Nephron (organoid): ENCODE results near the gene SH3PXD2A.

Experiments
- H3K27ac Mint-ChIP-seq, 3 experiments: 2 replicates each; pipeline ENCODE4 v1.8.0; 2020; ENCODE audit warnings: mixed read lengths in 3 of 3, mild to moderate bottlenecking in 2 of 3, moderate library complexity in 1 of 3
- H3K27me3 Mint-ChIP-seq: 2 replicates; pipeline ENCODE4 v1.8.0; 2021; ENCODE audit warnings: low read depth, mild to moderate bottlenecking, moderate library complexity, mixed read lengths
- H3K36me3 Mint-ChIP-seq: 2 replicates; pipeline ENCODE4 v1.8.0; 2020; ENCODE audit warnings: low read depth, mixed read lengths
- H3K4me1 Mint-ChIP-seq: 2 replicates; pipeline ENCODE4 v1.8.0; 2020; ENCODE audit warnings: mixed read lengths
- H3K4me3 Mint-ChIP-seq, 3 experiments: 2 replicates each; pipeline ENCODE4 v1.8.0; 2020; ENCODE audit warnings: mild to moderate bottlenecking in 3 of 3, mixed read lengths in 3 of 3, moderate library complexity in 2 of 3
- H3K9me3 Mint-ChIP-seq: 2 replicates; pipeline ENCODE4 v1.8.0; 2020; ENCODE audit warnings: mixed read lengths
- CTCF ChIP-seq, 3 experiments: fragments of 200-600 bp; sonication (generic); IDR thresholded peaks; one replicate each; pipeline ENCODE4 v1.5.0; 2021; ENCODE audit warnings: antibody characterized with exemption in 3 of 3; ENCODE audit not compliant: unreplicated experiment in 3 of 3

SH3PXD2A gene

GRCh38 chr10:103646304-103646703, 209.1 kb downstream of the SH3PXD2A start:
- Mint-ChIP-seq H3K27ac (peak overlapping the region in 1 of 3 experiments; percentile 29), H3K4me1 (peaks cover 87% of the 10 kb centered on the region), H3K4me3 (no peak overlapping the region), H3K36me3 (peaks cover 14% of the 10 kb centered on the region), H3K27me3 (peaks cover 4% of the 10 kb centered on the region), H3K9me3 (no peaks in the 10 kb centered on the region)
- no peak for TF ChIP-seq CTCF (IDR thresholded peaks at IDR 0.05; ENCODE audit: unreplicated experiment in 3 of 3)

GRCh38 chr10:103645141-103646054, 210.0 kb downstream of the SH3PXD2A start:
- TF ChIP-seq CTCF (IDR thresholded peaks at IDR 0.05; ENCODE audit: unreplicated experiment in 3 of 3): no peak
- H3K36me3 Mint-ChIP-seq: peaks cover 14% of the 10 kb centered on the region

GRCh38 chr10:103643381-103643780, 212.0 kb downstream of the SH3PXD2A start:
- peaks cover 4% of the 10 kb centered on the region for H3K27me3 Mint-ChIP-seq
- no peak overlapping the region for H3K4me3 Mint-ChIP-seq
- peaks cover 14% of the 10 kb centered on the region for H3K36me3 Mint-ChIP-seq
- H3K9me3 Mint-ChIP-seq: no peaks in the 10 kb centered on the region
- peak overlapping the region in 1 of 3 experiments; percentile 3 for H3K27ac Mint-ChIP-seq
- no peak for TF ChIP-seq CTCF (IDR thresholded peaks at IDR 0.05; ENCODE audit: unreplicated experiment in 3 of 3)
- H3K4me1 Mint-ChIP-seq: peaks cover 82% of the 10 kb centered on the region

More at GRCh38 chr10:103645141-103646054, 210.0 kb downstream of the SH3PXD2A start:
- Mint-ChIP-seq H3K27ac (peak overlapping the region in 2 of 3 experiments; percentile 29 to 42), H3K4me3 (peak overlapping the region in 1 of 3 experiments; percentile 45), H3K9me3 (no peaks in the 10 kb centered on the region), H3K4me1 (peaks cover 87% of the 10 kb centered on the region), H3K27me3 (peaks cover 4% of the 10 kb centered on the region)

- Mint-ChIP-seq H3K4me1 (peaks cover 84% of the 10 kb centered on the region), H3K36me3 (peaks cover 14% of the 10 kb centered on the region), H3K27ac (peak overlapping the region in 2 of 3 experiments; percentile 3 to 8), H3K9me3 (no peaks in the 10 kb centered on the region), H3K27me3 (no peaks in the 10 kb centered on the region), H3K4me3 (no peak overlapping the region)
- TF ChIP-seq CTCF (IDR thresholded peaks at IDR 0.05; ENCODE audit: unreplicated experiment in 3 of 3): no peak
Measured at GRCh38 chr10:103641326-103641725, 214.1 kb downstream of the SH3PXD2A start.

GRCh38 chr10:103640436-103641181, 214.8 kb downstream of the SH3PXD2A start:
- H3K36me3 Mint-ChIP-seq: peaks cover 14% of the 10 kb centered on the region
- no peak for TF ChIP-seq CTCF (IDR thresholded peaks at IDR 0.05; ENCODE audit: unreplicated experiment in 3 of 3)
- H3K9me3 Mint-ChIP-seq: no peaks in the 10 kb centered on the region
- H3K27me3 Mint-ChIP-seq: no peaks in the 10 kb centered on the region
- H3K4me3 Mint-ChIP-seq: no peak overlapping the region
- H3K4me1 Mint-ChIP-seq: peaks cover 81% of the 10 kb centered on the region
- H3K27ac Mint-ChIP-seq: peak overlapping the region in 2 of 3 experiments; percentile 8 to 45
